Stomach (tissue), 9 donors: ENCODE measurements around the gene SPEF1. TPM values are rescaled to one million over a fixed set of nuclear protein-coding genes. Genes with fewer than 3 reads are reported as not detected.

Experiments used
- DNase-seq, 2 donors: peaks; one replicate each; pipeline versions ENCODE4 v3.0.0 to v3.0.0-alpha.2; 2013 to 2019
- H3K27ac ChIP-seq, 5 donors: fragments of 200-600 bp in 4 of 5; sonication (generic) in 4 of 5; one replicate each; pipeline ENCODE4 v1.5.1; 2013 to 2019; ENCODE audit warnings: mild to moderate bottlenecking in 1 of 5, moderate library complexity in 1 of 5
- H3K27me3 ChIP-seq, 3 donors: fragments of 200-600 bp; sonication (generic); one replicate each; pipeline ENCODE4 v1.5.1; 2017 to 2019; ENCODE audit warnings: mixed run types in 1 of 3
- H3K36me3 ChIP-seq, 4 donors: fragments of 200-600 bp; sonication (generic); 1 replicate in 3 of 4; 2 replicates in 1 of 4; pipeline ENCODE4 v1.5.1; 2016 to 2019
- H3K4me1 ChIP-seq, 4 donors: fragments of 200-600 bp; sonication (generic); one replicate each; pipeline ENCODE4 v1.5.1; 2016 to 2019
- H3K4me3 ChIP-seq, 4 donors: fragments of 200-600 bp; sonication (generic) in 3 of 4; one replicate each; pipeline ENCODE4 v1.5.1; 2016 to 2019; ENCODE audit warnings: mild to moderate bottlenecking in 1 of 4
- H3K9me3 ChIP-seq, 4 donors: fragments of 200-600 bp; sonication (generic); one replicate each; pipeline ENCODE4 v1.5.1; 2016 to 2019
- EP300 ChIP-seq: sonication (generic); formaldehyde crosslinking; IDR thresholded peaks from one replicate; pipeline ENCODE4 v1.6.1; 2017; ENCODE audit warnings: antibody characterized with exemption
- POLR2A ChIP-seq, 4 donors: fragments of 450-650 bp; IDR thresholded peaks; one replicate each; pipeline ENCODE4 v1.6.1; 2016; ENCODE audit warnings: antibody characterized with exemption in 4 of 4, control low read depth in 2 of 4, mild to moderate bottlenecking in 1 of 4, moderate library complexity in 1 of 4
- POLR2AphosphoS5 ChIP-seq, 3 donors: sonication (generic); formaldehyde crosslinking; IDR thresholded peaks; one replicate each; pipeline ENCODE4 v1.6.1; 2016; ENCODE audit warnings: antibody characterized with exemption in 3 of 3
- WGBS, 5 donors: extraction: QIAGEN DNeasy Blood & Tissue Kit in 3 of 5; methylation state at CpG; one replicate each; pipeline versions ENCODE4 v1.1.5 to v1.1.7; 2013 to 2018; 5-methylcytosine and 5-hydroxymethylcytosine counted together
- intact Hi-C: fragments of 100-400 bp; cut with DNase I; formaldehyde crosslinking; loops from one replicate; pipeline ENCODE4 v1.15.1; 2023; ENCODE audit warnings: low total_unique reads
- polyA plus RNA-seq, 3 donors: library from polyadenylated mRNA; stranded (reverse); fragments of 200-250 nt; gene quantifications; one replicate each; pipeline ENCODE4 v1.2.3, GENCODE V29; 2013
- total RNA-seq, 5 donors: library from RNA; depleted of rRNA; stranded (reverse); fragments of >200 nt; gene quantifications; one replicate each; pipeline versions ENCODE4 v1.1.0 to v1.2.3, GENCODE V29; 2014 to 2016
- TF ChIP-seq, protein P1 (sequence below), 7 experiments: fragments of 450-650 bp in 4 of 7; fragments of 200-600 bp in 3 of 7; sonication (generic) in 3 of 7; IDR thresholded peaks; one replicate each; pipeline ENCODE4 v1.5.1; 2016 to 2019; ENCODE audit warnings: antibody characterized with exemption in 7 of 7, control low read depth in 2 of 7, mild to moderate bottlenecking in 1 of 7
- donor health status: healthy with polysubstance abuse.
- donor health status: Bipolar disorder and iron deficiency.
- donor health status: healthy.

SPEF1 gene
- total and polyA plus RNA-seq, 8 donors = 0.18 to 0.19 TPM; not detected in 6

DNA sequence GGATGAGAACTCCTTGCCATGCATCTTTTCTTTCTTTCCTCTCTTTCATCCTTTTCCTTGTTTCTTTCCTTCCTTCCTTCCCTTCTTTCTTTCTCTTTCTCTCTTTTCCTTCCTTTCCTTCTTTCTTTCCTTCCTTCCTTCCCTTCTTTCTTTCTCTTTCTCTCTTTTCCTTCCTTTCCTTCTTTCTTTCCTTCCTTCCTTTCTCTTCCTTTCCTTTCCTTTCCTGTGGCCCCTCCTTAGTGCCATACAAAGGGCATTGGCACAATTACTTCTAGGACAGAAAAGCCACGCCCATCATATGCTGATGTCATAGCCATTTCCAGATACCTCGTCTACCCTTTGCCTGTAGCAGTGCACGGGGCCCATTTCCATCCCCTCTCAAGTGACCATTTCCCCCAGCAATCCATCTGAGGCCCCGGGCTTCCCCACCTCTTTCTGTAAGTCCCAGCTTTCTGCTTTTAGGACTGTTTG lies 7.5 kb upstream of the SPEF1 start:
- peaks cover 0 to 15% (median 8%) of the 10 kb centered on the region in 4 donors for H3K36me3 ChIP-seq
- no peaks in the 10 kb centered on the region for H3K27me3 ChIP-seq
- intact Hi-C loops = no loop called here
- TF ChIP-seq POLR2A (IDR thresholded peaks at IDR 0.05) (no peak), POLR2AphosphoS5 (IDR thresholded peaks at IDR 0.05) (no peak), EP300 (no peak)
- TF ChIP-seq, protein P1, sequence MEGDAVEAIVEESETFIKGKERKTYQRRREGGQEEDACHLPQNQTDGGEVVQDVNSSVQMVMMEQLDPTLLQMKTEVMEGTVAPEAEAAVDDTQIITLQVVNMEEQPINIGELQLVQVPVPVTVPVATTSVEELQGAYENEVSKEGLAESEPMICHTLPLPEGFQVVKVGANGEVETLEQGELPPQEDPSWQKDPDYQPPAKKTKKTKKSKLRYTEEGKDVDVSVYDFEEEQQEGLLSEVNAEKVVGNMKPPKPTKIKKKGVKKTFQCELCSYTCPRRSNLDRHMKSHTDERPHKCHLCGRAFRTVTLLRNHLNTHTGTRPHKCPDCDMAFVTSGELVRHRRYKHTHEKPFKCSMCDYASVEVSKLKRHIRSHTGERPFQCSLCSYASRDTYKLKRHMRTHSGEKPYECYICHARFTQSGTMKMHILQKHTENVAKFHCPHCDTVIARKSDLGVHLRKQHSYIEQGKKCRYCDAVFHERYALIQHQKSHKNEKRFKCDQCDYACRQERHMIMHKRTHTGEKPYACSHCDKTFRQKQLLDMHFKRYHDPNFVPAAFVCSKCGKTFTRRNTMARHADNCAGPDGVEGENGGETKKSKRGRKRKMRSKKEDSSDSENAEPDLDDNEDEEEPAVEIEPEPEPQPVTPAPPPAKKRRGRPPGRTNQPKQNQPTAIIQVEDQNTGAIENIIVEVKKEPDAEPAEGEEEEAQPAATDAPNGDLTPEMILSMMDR (IDR thresholded peaks at IDR 0.05) = no peak
- H3K9me3 ChIP-seq = no peaks in the 10 kb centered on the region
- H3K27ac ChIP-seq = no peak overlapping the region
- no peak for DNase-seq
- 28 to 51% (median 43%) methylated on average over 4 of the region's 4 CpGs for WGBS, 5 donors
- no peak overlapping the region for H3K4me3 ChIP-seq
- peaks cover 27 to 48% (median 36%) of the 10 kb centered on the region in 4 donors for H3K4me1 ChIP-seq

DNA sequence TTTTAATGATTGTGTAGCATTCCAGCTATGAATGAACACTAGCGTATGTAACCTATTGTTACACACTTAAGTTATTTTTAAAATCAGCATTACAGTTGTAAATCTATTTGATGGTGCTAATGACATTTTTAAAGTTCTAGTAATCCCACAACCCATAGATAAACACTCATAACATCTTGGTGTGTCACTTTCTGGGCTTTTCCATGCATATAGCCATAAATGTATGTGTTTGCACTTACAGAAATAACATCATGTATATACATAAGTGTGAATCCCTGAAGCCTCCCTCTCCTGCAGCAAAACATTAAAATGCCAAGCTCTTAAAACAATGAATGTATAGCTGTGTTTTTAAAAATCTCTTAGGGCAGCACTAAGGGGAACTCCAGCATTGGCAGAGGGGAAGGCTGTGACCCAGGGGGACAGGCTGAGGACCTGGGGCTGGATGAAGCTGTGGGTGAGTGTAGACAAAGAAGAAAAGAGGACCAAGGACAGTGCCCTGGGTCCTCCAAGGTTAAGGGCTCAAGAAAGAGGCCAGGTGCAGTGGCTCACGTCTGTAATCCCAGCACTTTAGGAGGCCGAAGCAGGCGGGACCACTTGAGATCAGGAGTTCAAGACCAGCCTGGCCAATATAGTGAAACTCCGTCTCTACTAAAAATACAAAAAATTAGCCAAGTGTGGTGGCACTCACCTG lies 6.2 kb upstream of the SPEF1 start:
- Histone ChIP-seq H3K4me1 (peaks cover 32 to 60% (median 47%) of the 10 kb centered on the region in 4 donors), H3K36me3 (peaks cover 0 to 25% (median 8%) of the 10 kb centered on the region in 4 donors), H3K9me3 (no peaks in the 10 kb centered on the region), H3K27ac (peak overlapping the region in 4 of 5 donors; percentile 19 to 65 (median 40)), H3K27me3 (no peaks in the 10 kb centered on the region), H3K4me3 (peak overlapping the region; percentile 18 to 31 (median 24))
- WGBS, 5 donors = 74 to 80% (median 77%) methylated on average over 5 of the region's 5 CpGs
- no peak for DNase-seq
- TF ChIP-seq POLR2A (IDR thresholded peaks at IDR 0.05) (no peak), POLR2AphosphoS5 (IDR thresholded peaks at IDR 0.05) (no peak), EP300 (no peak)
- TF ChIP-seq, protein P1 (IDR thresholded peaks at IDR 0.05) = no peak
- intact Hi-C loops = no loop called here

DNA sequence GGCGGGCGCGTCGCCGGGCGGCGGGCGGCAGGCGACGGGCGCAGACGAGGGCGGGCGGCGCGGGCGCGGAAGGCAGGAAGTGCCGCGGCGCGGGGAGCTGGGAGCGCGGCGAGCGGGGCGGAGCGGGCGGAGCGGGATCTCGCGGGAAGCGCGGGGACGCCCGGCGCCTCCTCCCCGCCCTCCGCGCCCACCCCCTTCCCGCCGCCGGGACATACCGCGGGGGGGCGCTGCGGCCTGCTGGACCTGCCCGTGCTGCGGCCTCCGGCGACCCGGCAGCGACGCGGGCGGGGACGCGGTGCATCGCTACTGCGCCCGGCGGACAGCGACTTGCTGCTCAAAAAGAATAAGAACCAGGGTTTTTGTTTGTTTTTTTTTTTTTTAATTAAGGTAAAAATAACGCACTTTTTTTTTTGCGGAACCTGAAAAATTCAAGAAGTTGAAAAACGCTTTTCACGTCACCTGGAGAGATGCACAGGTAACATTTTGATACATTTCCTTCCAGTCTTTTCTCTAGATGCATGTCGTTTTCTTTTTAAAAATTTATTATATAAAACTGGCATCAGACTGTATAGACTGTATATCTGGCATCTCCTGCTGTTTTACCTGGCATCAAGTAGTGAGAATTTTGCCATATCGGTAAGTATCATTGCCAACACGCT lies 5.5 kb upstream of the SPEF1 start, which contains the start of gene CENPB:
Gene CENPB (minus strand): TSS at position 76 of the 659 bp plus-strand sequence. CDS start 257 bp downstream, outside the sequence.
- TF ChIP-seq POLR2A (IDR thresholded peaks at IDR 0.05) (no peak), EP300 (no peak), POLR2AphosphoS5 (IDR thresholded peaks at IDR 0.05) (peak in 2 of 3 donors; percentile 61 to 62)
- TF ChIP-seq, protein P1 (IDR thresholded peaks at IDR 0.05) = peak in 5 of 7 experiments; percentile 41 to 92 (median 74)
- intact Hi-C loops = no loop called here

DNA sequence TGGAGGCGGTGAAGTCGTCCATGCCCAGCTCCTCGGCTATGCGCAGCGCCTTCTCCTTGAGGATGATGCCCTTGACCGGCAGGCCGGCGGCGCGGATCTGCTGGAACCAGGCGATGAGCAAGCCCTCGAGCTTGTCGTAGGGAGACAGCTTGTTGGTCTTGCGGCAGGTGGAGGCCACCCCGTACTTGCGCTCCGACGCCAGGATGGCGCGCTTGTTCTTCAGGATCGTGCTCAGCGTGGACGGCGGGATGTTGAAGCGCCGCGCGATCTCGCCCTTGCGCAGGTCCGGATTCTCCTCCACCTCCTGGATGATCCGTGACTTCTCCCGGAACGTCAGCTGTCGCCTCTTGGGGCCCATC lies 4.9 kb upstream of the SPEF1 start:
- Histone ChIP-seq H3K4me3 (peak overlapping the region; percentile 61 to 77 (median 70)), H3K4me1 (peaks cover 37 to 69% (median 53%) of the 10 kb centered on the region in 4 donors), H3K27ac (peak overlapping the region; percentile 66 to 90 (median 87)), H3K27me3 (no peaks in the 10 kb centered on the region), H3K9me3 (no peaks in the 10 kb centered on the region), H3K36me3 (peaks cover 0 to 25% (median 8%) of the 10 kb centered on the region in 4 donors)
- WGBS, 5 donors = 0 to 3% (median 0%) methylated on average over 18 to 35 of the region's 35 CpGs; no CpG with 5 or more reads in 1 of the 5 donors
- intact Hi-C loops = no loop called here
- TF ChIP-seq, protein P1 (IDR thresholded peaks at IDR 0.05) = no peak
- TF ChIP-seq EP300 (no peak), POLR2A (IDR thresholded peaks at IDR 0.05) (no peak), POLR2AphosphoS5 (IDR thresholded peaks at IDR 0.05) (no peak)
- DNase-seq = peak; percentile 45 to 87

More for the DNA sequence above, 5.5 kb upstream of the SPEF1 start, which contains the start of gene CENPB:
- H3K27me3 ChIP-seq = no peaks in the 10 kb centered on the region
- H3K9me3 ChIP-seq = no peaks in the 10 kb centered on the region
- DNase-seq = peak; percentile 93 to 97
- peak within 1 kb of the TSS; percentile 66 to 90 (median 87) for H3K27ac ChIP-seq
- H3K4me1 ChIP-seq = peaks cover 32 to 62% (median 47%) of the 10 kb centered on the region in 4 donors
- 2 to 5% (median 3%) methylated on average over 23 to 63 of the region's 70 CpGs for WGBS, 5 donors
- peak within 1 kb of the TSS; percentile 61 to 77 (median 70) for H3K4me3 ChIP-seq
- peaks cover 0 to 25% (median 8%) of the 10 kb centered on the region in 4 donors for H3K36me3 ChIP-seq
